GM12875 (cell line): Measurements from ENCODE around the gene CIAO3.

Experiments
- H3K4me3 ChIP-seq: one replicate; pipeline ENCODE4 v1.5.1; 2011; ENCODE audit warnings: low read depth, low read length, control low read depth
- CTCF ChIP-seq: IDR thresholded peaks from 2 replicates; pipeline ENCODE4 v1.5.1; 2011; ENCODE audit warnings: low read depth, mild to moderate bottlenecking, control low read depth, inconsistent platforms, low read length, moderate library complexity, borderline replicate concordance; ENCODE audit not compliant: insufficient read depth

CIAO3 gene

GRCh38 chr16:762595-763268 is 21.9 kb upstream of the CIAO3 start:
- no peak for TF ChIP-seq CTCF
- no peak overlapping the region for H3K4me3 ChIP-seq

DNA sequence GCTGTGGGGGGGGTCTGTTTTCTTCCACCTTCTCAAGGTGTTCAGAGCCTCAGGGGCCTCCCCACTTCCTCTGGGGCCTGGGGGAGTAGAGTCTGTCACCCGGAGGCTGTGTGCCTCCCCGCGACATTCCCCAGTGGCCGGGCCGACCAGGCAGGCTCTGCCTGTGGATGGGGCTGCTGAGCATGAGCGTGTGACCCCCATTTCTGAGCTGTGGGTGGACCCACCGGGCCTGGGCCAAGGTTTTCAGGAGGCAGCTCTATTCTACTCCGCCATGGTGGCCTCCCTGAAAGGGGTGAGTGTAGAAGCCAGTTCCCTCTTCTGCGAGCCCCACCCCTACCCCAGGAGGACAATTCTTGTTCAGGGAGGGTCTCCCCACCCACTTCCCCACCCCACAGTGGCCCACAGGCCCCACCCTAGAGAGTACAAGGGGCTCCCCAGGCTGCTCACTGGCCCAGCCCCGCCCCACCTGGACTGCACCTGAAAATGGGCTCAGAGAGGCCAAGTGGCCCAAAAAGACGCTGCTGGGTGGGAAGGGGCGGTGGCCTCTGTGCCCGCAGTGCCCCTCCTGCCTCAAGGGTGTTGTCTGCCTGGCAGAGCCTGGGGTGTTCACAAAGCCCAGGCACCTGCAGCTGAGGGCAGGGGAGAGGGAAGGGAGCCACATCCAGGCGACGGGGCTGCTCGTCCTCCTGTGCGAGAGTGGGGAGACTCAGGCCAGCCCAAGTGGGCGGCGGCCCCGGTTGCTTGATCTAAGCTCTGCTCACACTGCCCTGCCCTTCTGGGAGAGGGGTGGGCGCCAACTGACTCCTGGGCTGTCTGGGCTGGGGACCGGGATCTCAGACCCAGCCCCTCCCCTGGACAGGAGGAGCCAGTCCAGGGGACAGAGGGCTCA is 21.1 kb upstream of the CIAO3 start:
- no peak overlapping the region for H3K4me3 ChIP-seq
- no peak for TF ChIP-seq CTCF

- TF ChIP-seq CTCF = no peak
- H3K4me3 ChIP-seq = no peak within 1 kb of the TSS
Observed at GRCh38 chr16:760545-761343, 19.9 kb upstream of the CIAO3 start, which contains the start of gene MSLN. MSLN (plus strand) TSS chr16:760734; CDS start chr16:762681, 1,947 bp downstream.

DNA sequence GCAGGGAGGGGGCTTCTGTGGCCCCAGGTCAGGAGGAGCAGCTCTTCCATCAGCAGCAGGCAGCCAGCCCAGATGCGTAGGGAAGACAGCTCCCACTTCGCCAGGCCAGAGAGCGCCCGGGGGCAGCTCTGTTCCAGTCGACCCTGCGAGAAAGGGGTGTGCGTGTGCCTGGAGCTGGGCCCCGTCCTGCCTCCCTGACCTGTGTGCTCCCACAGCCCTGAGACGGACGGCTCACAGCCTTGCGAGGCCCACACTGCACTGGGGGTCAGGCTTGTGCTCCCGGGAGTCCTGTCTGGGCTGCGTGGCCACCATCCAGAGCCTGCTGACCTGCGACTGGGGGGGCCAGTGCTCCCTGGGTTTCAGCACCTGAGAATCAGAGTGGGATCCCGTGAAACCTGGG is 19.3 kb upstream of the CIAO3 start:
- H3K4me3 ChIP-seq = no peak overlapping the region
- TF ChIP-seq CTCF = no peak

GRCh38 chr16:759110-759910 is 18.5 kb upstream of the CIAO3 start:
- no peak for TF ChIP-seq CTCF
- no peak overlapping the region for H3K4me3 ChIP-seq

- no peak for TF ChIP-seq CTCF
- no peak overlapping the region for H3K4me3 ChIP-seq
Observed at GRCh38 chr16:756428-756827, 15.6 kb upstream of the CIAO3 start.
